Endothelial cell of umbilical vein (primary cell): ENCODE measurements around the gene SCP2. TPM values are rescaled to one million over a fixed set of nuclear protein-coding genes. Genes with fewer than 3 reads are reported as not detected.

ENCODE experiments used
- BruUV-seq: library from RNA; stranded (reverse); fragments of 400-500 nt; replicated peaks from 2 replicates; lab custom pipeline; 2021; lab: Mats Ljungman, UMichigan
- CTCF ChIA-PET: fragments of 300-600, 350-600 bp; sonication (Branson Sonifier 250); formaldehyde crosslinking; loops from one replicate; lab custom pipeline; 2021; ENCODE audit warnings: antibody characterized with exemption, inconsistent platforms; lab: Charles Lee
- POLR2A ChIA-PET: fragments of 300-600, 350-600 bp; sonication (Branson Sonifier 250); formaldehyde crosslinking; loops from one replicate; lab custom pipeline; 2021; ENCODE audit warnings: antibody characterized with exemption, inconsistent platforms; lab: Charles Lee
- DNase-seq: peaks from one replicate; pipeline ENCODE4 v3.0.0-alpha.2; 2011; ENCODE audit warnings: low read depth, low spot score
- FAIRE-seq: peaks from 2 replicates; lab custom pipeline; 2011; peaks lifted over from hg19 to GRCh38; lab: Jason Lieb, UNC
- H2AFZ ChIP-seq: 2 replicates; pipeline ENCODE4 v1.6.0; 2012; ENCODE audit warnings: low read depth, low read length, control low read depth, inconsistent platforms
- H3K27ac ChIP-seq: 2 replicates; pipeline ENCODE4 v1.5.1; 2011; ENCODE audit warnings: low read depth, mild to moderate bottlenecking, control low read depth, low read length, moderate library complexity; ENCODE audit not compliant: insufficient read depth
- H3K27me3 ChIP-seq, 2 experiments: 2 replicates each; pipeline versions ENCODE4 v1.6.0 to v1.6.1; 2011; ENCODE audit warnings: low read length in 2 of 2, mixed read lengths in 1 of 2; ENCODE audit not compliant: control insufficient read depth in 2 of 2, insufficient read depth in 2 of 2
- H3K36me3 ChIP-seq, 2 experiments: 2 replicates in 1 of 2; 3 replicates in 1 of 2; pipeline ENCODE4 v1.5.1; 2011; ENCODE audit warnings: low read length in 2 of 2, mild to moderate bottlenecking in 1 of 2, moderate library complexity in 1 of 2; ENCODE audit not compliant: control insufficient read depth in 2 of 2, insufficient read depth in 2 of 2; ENCODE audit errors: extremely low read depth in 1 of 2
- H3K4me1 ChIP-seq: 3 replicates; pipeline ENCODE4 v1.5.1; 2011; ENCODE audit warnings: mild to moderate bottlenecking, low read length; ENCODE audit not compliant: control insufficient read depth, insufficient read depth; ENCODE audit errors: extremely low read depth
- H3K4me2 ChIP-seq: 2 replicates; pipeline ENCODE4 v1.6.1; 2011; ENCODE audit warnings: low read length, control low read depth, mixed read lengths; ENCODE audit not compliant: insufficient read depth
- H3K4me3 ChIP-seq, 3 experiments: fragments of 200-600 bp in 1 of 3; sonication (generic), shearing (Covaris generic) in 1 of 3; replicated peaks in 1 of 3; 2 replicates each; pipeline ENCODE4 v1.5.1; 2011 to 2016; ENCODE audit warnings: control low read depth in 3 of 3, low read length in 3 of 3, mild to moderate bottlenecking in 2 of 3, inconsistent platforms in 1 of 3, low read depth in 1 of 3, moderate library complexity in 1 of 3; ENCODE audit not compliant: insufficient read depth in 1 of 3
- H3K79me2 ChIP-seq: 2 replicates; pipeline ENCODE4 v1.6.0; 2012; ENCODE audit warnings: low read length, inconsistent platforms; ENCODE audit not compliant: control insufficient read depth, insufficient read depth
- H3K9ac ChIP-seq: replicated peaks from 2 replicates; pipeline ENCODE3; 2011; ENCODE audit warnings: low read length, control low read depth; ENCODE audit not compliant: insufficient read depth; ENCODE audit errors: extremely low read depth
- H3K9me1 ChIP-seq: replicated peaks from 3 replicates; pipeline ENCODE4 v1.6.0; 2011; ENCODE audit warnings: mild to moderate bottlenecking, low read length; ENCODE audit not compliant: control insufficient read depth, insufficient read depth; ENCODE audit errors: extremely low read depth
- H3K9me3 ChIP-seq: replicated peaks from 2 replicates; pipeline ENCODE4 v1.5.1; 2012; ENCODE audit warnings: low read length, inconsistent platforms; ENCODE audit not compliant: control insufficient read depth, insufficient read depth
- H4K20me1 ChIP-seq: replicated peaks from 2 replicates; pipeline ENCODE3; 2011; ENCODE audit warnings: mild to moderate bottlenecking, low read length; ENCODE audit not compliant: control insufficient read depth, insufficient read depth; ENCODE audit errors: extremely low read depth
- EZH2 ChIP-seq: IDR thresholded peaks from 2 replicates; pipeline ENCODE4 v1.6.1; 2012; ENCODE audit warnings: borderline replicate concordance, low read depth, mild to moderate bottlenecking, moderate library complexity, low read length, inconsistent platforms; ENCODE audit not compliant: severe bottlenecking
- FOS ChIP-seq: IDR thresholded peaks from 2 replicates; pipeline ENCODE4 v1.6.1; 2011; ENCODE audit warnings: mild to moderate bottlenecking, low read length, moderate library complexity, borderline replicate concordance; ENCODE audit not compliant: insufficient read depth
- GATA2 ChIP-seq: IDR thresholded peaks from 2 replicates; pipeline ENCODE4 v1.7.0; 2011; ENCODE audit warnings: low read depth, mild to moderate bottlenecking, moderate library complexity, mixed read lengths, low read length; ENCODE audit not compliant: insufficient read length, insufficient read depth
- JUN ChIP-seq: IDR thresholded peaks from 2 replicates; pipeline ENCODE4 v1.6.1; 2011; ENCODE audit warnings: borderline replicate concordance, low read depth; ENCODE audit not compliant: insufficient read length, insufficient read depth
- MYC ChIP-seq: IDR thresholded peaks from one replicate; pipeline ENCODE4 v1.6.1; 2011; ENCODE audit warnings: mild to moderate bottlenecking, low read depth, low read length
- POLR2A ChIP-seq: IDR thresholded peaks from 2 replicates; pipeline ENCODE4 v1.6.1; 2012; ENCODE audit warnings: low read depth, mild to moderate bottlenecking, control low read depth, low read length
- POLR2AphosphoS5 ChIP-seq: IDR thresholded peaks from 2 replicates; pipeline ENCODE4 v1.6.1; 2012; ENCODE audit warnings: low read depth, mild to moderate bottlenecking, control low read depth, low read length, moderate library complexity; ENCODE audit not compliant: insufficient read depth
- dilution Hi-C: fragments of 300-500 bp; cut with MboI; formaldehyde crosslinking; loops from one replicate; pipeline ENCODE4 v1.15.0; 2019; ENCODE audit warnings: low sequenced_read_pairs; ENCODE audit not compliant: extremely low pct_ligation_motif_present
- intact Hi-C: fragments of 100-400 bp; cut with micrococcal nuclease; formaldehyde crosslinking; loops from one replicate; pipeline ENCODE4 v1.10.0; 2022
- polyA plus RNA-seq, 4 experiments: library from polyadenylated mRNA; depleted of rRNA in 3 of 4; stranded (reverse) in 3 of 4; unstranded in 1 of 4; fragments of >200 nt; gene quantifications; 2 replicates each; pipeline versions ENCODE4 v1.2.1 to v1.2.3, GENCODE V29; 2011 to 2012; ENCODE audit warnings: missing spikeins in 1 of 4
- total RNA-seq: library from RNA; stranded (reverse); gene quantifications from 2 replicates; pipeline ENCODE4 v1.2.3, GENCODE V29; 2021
- TF ChIP-seq, protein P1 (sequence below): IDR thresholded peaks from 2 replicates; pipeline ENCODE4 v1.6.1; 2011; ENCODE audit not compliant: insufficient read depth, insufficient read length
- TF ChIP-seq, protein P2 (sequence below), 2 donors: IDR thresholded peaks; 1 replicate in 1 of 2; 2 replicates in 1 of 2; pipeline ENCODE4 v1.5.1; 2011; ENCODE audit warnings: low read length in 2 of 2, mild to moderate bottlenecking in 2 of 2, moderate library complexity in 2 of 2, control low read depth in 1 of 2, inconsistent platforms in 1 of 2, low read depth in 1 of 2; ENCODE audit not compliant: insufficient read depth in 1 of 2; ENCODE audit errors: extremely low read depth in 1 of 2

The SCP2 gene
- total and polyA plus RNA-seq, 2 donors (not counting 3 experiments of a cell fraction or from before 2014, with no cell fraction given), result 42.4 to 92.7 TPM

DNA sequence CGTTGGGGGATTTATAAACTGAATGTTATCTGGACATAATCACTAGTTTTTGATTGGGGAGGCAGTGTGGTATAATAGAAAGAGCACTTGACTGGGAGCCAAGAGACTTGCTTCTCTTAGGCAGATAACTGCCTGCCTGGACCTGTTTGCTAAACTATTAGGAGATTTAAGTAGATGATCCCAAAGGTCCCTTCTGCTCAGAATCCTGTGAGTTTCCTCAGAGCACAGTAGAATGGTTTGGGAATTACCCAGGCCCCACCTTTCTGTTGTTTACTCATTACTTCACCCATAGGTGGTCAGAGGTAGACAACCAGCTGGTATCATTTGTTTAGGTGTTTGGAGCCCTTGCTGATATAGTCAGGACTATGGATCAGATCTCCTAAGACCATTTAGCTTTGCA lies 124.6 kb downstream of the SCP2 start:
- no peak overlapping the region for H3K9ac ChIP-seq
- intact Hi-C loops (no loop called here), dilution Hi-C loops (no loop called here)
- H3K79me2 ChIP-seq, result no peaks in the 10 kb centered on the region
- H4K20me1 ChIP-seq, result no peaks in the 10 kb centered on the region
- DNase-seq, result no peak
- no peak for TF ChIP-seq POLR2A
- no peak for TF ChIP-seq MYC
- TF ChIP-seq, protein P1, sequence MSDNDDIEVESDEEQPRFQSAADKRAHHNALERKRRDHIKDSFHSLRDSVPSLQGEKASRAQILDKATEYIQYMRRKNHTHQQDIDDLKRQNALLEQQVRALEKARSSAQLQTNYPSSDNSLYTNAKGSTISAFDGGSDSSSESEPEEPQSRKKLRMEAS, result no peak
- no peak for TF ChIP-seq EZH2
- TF ChIP-seq JUN, result no peak
- no peak for TF ChIP-seq FOS
- no peak for TF ChIP-seq GATA2
- TF ChIP-seq POLR2AphosphoS5, result no peak
- TF ChIP-seq, protein P2, sequence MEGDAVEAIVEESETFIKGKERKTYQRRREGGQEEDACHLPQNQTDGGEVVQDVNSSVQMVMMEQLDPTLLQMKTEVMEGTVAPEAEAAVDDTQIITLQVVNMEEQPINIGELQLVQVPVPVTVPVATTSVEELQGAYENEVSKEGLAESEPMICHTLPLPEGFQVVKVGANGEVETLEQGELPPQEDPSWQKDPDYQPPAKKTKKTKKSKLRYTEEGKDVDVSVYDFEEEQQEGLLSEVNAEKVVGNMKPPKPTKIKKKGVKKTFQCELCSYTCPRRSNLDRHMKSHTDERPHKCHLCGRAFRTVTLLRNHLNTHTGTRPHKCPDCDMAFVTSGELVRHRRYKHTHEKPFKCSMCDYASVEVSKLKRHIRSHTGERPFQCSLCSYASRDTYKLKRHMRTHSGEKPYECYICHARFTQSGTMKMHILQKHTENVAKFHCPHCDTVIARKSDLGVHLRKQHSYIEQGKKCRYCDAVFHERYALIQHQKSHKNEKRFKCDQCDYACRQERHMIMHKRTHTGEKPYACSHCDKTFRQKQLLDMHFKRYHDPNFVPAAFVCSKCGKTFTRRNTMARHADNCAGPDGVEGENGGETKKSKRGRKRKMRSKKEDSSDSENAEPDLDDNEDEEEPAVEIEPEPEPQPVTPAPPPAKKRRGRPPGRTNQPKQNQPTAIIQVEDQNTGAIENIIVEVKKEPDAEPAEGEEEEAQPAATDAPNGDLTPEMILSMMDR (IDR thresholded peaks at IDR 0.05; ENCODE audit: extremely low read depth in 1 of 2, insufficient read depth in 1 of 2, low read depth in 1 of 2, low read length in 2 of 2), result no peak
- no peaks in the 10 kb centered on the region for H3K9me1 ChIP-seq
- H3K27ac ChIP-seq, result no peak overlapping the region
- ChIA-PET POLR2A (no interaction called here), CTCF (no interaction called here)
- no peak for FAIRE-seq
- no peak overlapping the region for H3K4me3 ChIP-seq
- BruUV-seq, result no TSS peak
- H2AFZ ChIP-seq, result no peak overlapping the region
- H3K9me3 ChIP-seq, result no peaks in the 10 kb centered on the region
- no peaks in the 10 kb centered on the region for H3K27me3 ChIP-seq
- H3K4me1 ChIP-seq, result peaks cover 40% of the 10 kb centered on the region
- no peaks in the 10 kb centered on the region for H3K36me3 ChIP-seq
- no peak overlapping the region for H3K4me2 ChIP-seq
